NCI-H2171 (cell line): ENCODE data around the gene TNNC1.

Experiments
- DNase-seq: peaks from one replicate; lab custom pipeline; 2025; lab: John Stamatoyannopoulos, UW

TNNC1 gene

DNA sequence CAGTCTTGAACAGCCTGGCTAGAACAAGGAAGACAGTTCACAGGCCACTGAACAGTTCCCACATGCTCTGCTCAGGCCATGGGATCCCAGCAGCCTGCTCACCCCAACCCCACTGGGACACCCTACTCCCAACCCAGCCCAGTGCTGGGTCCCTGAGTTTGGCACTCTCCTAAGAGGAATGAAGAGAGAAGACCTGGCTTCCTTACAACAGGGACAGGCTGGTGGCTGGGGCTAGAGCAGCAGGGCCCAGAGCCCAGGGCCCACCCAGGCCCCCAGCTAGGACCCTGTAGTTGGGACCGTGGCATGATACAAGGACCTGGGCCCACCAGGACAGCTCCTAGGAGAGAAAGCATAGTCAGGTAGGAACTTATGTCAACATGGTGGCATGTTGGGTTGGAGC, 52.3 kb downstream of the TNNC1 start:
- no peak for DNase-seq
